Mucosa of descending colon (tissue), 3 donors: Measurements from ENCODE around the gene HERC6. TPM values are rescaled to one million over a fixed set of nuclear protein-coding genes. Genes with fewer than 3 reads are reported as not detected.

Source experiments
- ATAC-seq: fragments of 200-7000 bp; cut with Tn5 transposase; one replicate; pipeline ENCODE4 v1.9.1; 2020; ENCODE audit warnings: mild to moderate bottlenecking, moderate library complexity
- DNase-seq, 3 donors: peaks; one replicate each; pipeline ENCODE4 v3.0.0-alpha.2; 2020
- H3K36me3 ChIP-seq: fragments of 200-600 bp; one replicate; pipeline ENCODE4 v1.8.0; 2021; ENCODE audit warnings: low read depth, mild to moderate bottlenecking
- H3K4me1 ChIP-seq: fragments of 200-600 bp; one replicate; pipeline ENCODE4 v1.8.0; 2021; ENCODE audit warnings: low read depth, mild to moderate bottlenecking
- H3K4me3 ChIP-seq: fragments of 200-600 bp; one replicate; pipeline ENCODE4 v1.8.0; 2021; ENCODE audit warnings: mild to moderate bottlenecking
- H3K9me3 ChIP-seq: fragments of 200-600 bp; one replicate; pipeline ENCODE4 v1.8.0; 2021; ENCODE audit warnings: mild to moderate bottlenecking
- intact Hi-C, 2 donors: fragments of 100-400 bp; cut with DNase I in 1 of 2; cut with micrococcal nuclease in 1 of 2; formaldehyde crosslinking; loops; one replicate each; pipeline versions ENCODE4 v1.11.0 to v1.11.1; 2022; cut with DNase I, micrococcal nuclease
- total RNA-seq, 3 donors: library from RNA; stranded (reverse); fragmentation: NEBNext Ultra II Directional in 2 of 3; extraction: Animal tissue kit (Norgen Biotek cat#: 25700) in 2 of 3; gene quantifications; one replicate each; pipeline versions ENCODE4 v1.2.1 to v1.2.4, GENCODE V29; 2021 to 2023
- TF ChIP-seq, protein P1 (sequence below): fragments of 200-600 bp; IDR thresholded peaks from one replicate; pipeline ENCODE4 v1.8.0; 2022; ENCODE audit warnings: antibody characterized with exemption, mild to moderate bottlenecking
- donor health status: DM: no; HTN: no; CAD: no; lungs with moderate emphysema.
- donor health status: DM: no; HTN: no; CAD: no.
- donor health status: DM: no; HTN: yes; CAD: no.

HERC6 gene
- total RNA-seq, 3 donors from 2014 or later: 7.5 to 8.8 (median 8.2) TPM

DNA sequence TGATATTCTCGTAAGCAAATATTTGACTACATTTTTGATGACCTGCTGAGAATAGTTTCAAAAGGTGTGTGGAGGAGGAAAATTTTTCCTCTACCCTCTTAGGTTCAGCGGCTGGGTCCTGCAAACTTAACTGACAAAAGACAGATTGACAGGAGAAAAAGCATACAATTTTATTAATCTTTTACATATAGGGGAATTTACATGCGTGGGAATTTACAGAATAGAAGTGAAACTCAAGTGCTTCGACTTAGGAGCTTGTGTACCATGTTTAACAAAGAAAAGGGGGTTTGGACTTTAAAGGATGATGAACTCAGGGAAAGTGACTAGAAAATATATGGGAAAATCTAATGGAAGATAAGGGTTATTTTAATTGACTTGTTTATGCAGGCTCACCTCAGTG lies 2.5 kb downstream of the HERC6 start:
- Histone ChIP-seq H3K4me1 (no peaks in the 10 kb centered on the region), H3K4me3 (no peak overlapping the region), H3K9me3 (no peaks in the 10 kb centered on the region), H3K36me3 (no peaks in the 10 kb centered on the region)
- intact Hi-C loops: no loop called here
- DNase-seq (no peak), ATAC-seq (no peak)
- TF ChIP-seq, protein P1, sequence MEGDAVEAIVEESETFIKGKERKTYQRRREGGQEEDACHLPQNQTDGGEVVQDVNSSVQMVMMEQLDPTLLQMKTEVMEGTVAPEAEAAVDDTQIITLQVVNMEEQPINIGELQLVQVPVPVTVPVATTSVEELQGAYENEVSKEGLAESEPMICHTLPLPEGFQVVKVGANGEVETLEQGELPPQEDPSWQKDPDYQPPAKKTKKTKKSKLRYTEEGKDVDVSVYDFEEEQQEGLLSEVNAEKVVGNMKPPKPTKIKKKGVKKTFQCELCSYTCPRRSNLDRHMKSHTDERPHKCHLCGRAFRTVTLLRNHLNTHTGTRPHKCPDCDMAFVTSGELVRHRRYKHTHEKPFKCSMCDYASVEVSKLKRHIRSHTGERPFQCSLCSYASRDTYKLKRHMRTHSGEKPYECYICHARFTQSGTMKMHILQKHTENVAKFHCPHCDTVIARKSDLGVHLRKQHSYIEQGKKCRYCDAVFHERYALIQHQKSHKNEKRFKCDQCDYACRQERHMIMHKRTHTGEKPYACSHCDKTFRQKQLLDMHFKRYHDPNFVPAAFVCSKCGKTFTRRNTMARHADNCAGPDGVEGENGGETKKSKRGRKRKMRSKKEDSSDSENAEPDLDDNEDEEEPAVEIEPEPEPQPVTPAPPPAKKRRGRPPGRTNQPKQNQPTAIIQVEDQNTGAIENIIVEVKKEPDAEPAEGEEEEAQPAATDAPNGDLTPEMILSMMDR: no peak

- intact Hi-C loops: no loop called here
- TF ChIP-seq, protein P1: no peak
- peak; percentile 16 for ATAC-seq
- Histone ChIP-seq H3K36me3 (no peaks in the 10 kb centered on the region), H3K9me3 (no peaks in the 10 kb centered on the region), H3K4me3 (no peak overlapping the region), H3K4me1 (no peaks in the 10 kb centered on the region)
- DNase-seq: no peak
Observed at GRCh38 chr4:88382621-88383020, 4.0 kb downstream of the HERC6 start.

DNA sequence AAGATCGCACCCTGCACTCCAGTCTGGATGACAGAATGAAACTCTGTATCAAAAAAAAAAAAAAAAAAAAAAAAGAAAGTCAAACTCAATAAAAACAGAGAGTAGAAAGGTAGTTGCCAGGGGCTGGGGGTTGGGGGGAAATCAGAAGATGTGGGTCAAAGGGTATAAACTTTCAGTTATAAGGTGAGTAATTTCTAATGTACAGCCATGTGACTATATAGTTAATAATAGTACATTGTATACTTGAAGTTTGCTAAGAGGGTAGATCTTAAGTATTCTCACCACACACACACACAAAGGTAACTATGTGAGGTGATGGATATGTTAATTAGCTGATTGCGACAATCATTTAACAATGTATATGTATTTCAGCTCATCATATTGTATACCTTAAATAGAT lies 11.5 kb downstream of the HERC6 start:
- no peaks in the 10 kb centered on the region for H3K4me1 ChIP-seq
- H3K36me3 ChIP-seq: no peaks in the 10 kb centered on the region
- no peak for DNase-seq
- no peak overlapping the region for H3K4me3 ChIP-seq
- ATAC-seq: no peak
- no peaks in the 10 kb centered on the region for H3K9me3 ChIP-seq
- intact Hi-C loops: no loop called here
- TF ChIP-seq, protein P1: no peak

DNA sequence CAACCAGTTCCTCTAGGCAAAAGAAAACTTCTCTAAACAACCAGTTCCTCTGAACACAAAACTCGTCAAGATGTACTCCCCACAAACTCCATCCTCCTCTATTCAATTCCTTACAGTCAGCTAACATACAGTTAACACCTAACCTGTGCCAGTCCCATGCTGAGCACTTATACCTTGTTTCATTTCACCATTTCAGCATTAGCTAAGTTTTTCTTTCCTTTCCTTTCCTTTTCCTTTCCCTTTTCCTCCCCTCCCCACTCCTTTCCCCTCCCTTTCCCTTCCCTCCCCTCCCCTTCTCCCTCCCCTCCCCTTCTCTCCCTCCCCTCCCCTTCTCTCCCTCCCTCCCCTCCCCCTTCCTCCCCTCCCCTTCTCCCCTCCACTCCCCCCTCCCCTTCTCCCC lies 13.1 kb downstream of the HERC6 start:
- DNase-seq (no peak), ATAC-seq (no peak)
- intact Hi-C loops: no loop called here

GRCh38 chr4:88396681-88397080 lies 18.0 kb downstream of the HERC6 start:
- DNase-seq (no peak), ATAC-seq (no peak)
- H3K36me3 ChIP-seq: no peaks in the 10 kb centered on the region
- H3K9me3 ChIP-seq: no peaks in the 10 kb centered on the region
- no peaks in the 10 kb centered on the region for H3K4me1 ChIP-seq
- no peak overlapping the region for H3K4me3 ChIP-seq
- TF ChIP-seq, protein P1: no peak
- intact Hi-C loops: no loop called here

More for the DNA sequence above, 13.1 kb downstream of the HERC6 start:
- no peaks in the 10 kb centered on the region for H3K4me1 ChIP-seq
- no peaks in the 10 kb centered on the region for H3K9me3 ChIP-seq
- H3K36me3 ChIP-seq: no peaks in the 10 kb centered on the region
- no peak overlapping the region for H3K4me3 ChIP-seq
- TF ChIP-seq, protein P1: no peak

DNA sequence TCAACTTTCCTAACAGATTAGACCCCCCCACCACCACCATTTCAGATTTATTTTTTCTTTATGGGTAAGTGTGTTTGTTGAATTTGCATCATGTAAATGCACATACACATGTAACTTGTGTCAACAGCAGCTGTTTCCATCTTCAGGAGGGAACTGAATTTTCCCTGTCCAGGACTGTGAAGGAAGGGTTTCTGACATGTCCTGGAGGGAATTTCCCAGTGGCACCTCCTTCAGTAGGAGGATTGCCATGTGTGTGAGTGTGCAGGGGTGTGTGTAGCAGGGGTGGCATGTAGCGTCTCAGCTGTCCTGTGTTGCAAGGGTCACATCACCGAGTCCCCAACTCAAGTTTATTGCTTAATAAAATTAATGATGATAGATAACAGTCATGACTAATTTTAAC lies 19.7 kb downstream of the HERC6 start:
- DNase-seq: no peak
- Histone ChIP-seq H3K9me3 (no peaks in the 10 kb centered on the region), H3K36me3 (no peaks in the 10 kb centered on the region), H3K4me1 (no peaks in the 10 kb centered on the region), H3K4me3 (no peak overlapping the region)
- TF ChIP-seq, protein P1: no peak
- no peak for ATAC-seq
- intact Hi-C loops: no loop called here
